Activated CD4-positive, alpha-beta T cell treated with anti-CD3 and anti-CD28 coated beads for 36 hours (primary cell): ENCODE results near the gene SERPINA1. TPM values are rescaled to one million over a fixed set of nuclear protein-coding genes. Genes with fewer than 3 reads are reported as not detected.

ENCODE experiments used
- ATAC-seq: fragments of 200-7000 bp; cut with Tn5 transposase; one replicate; pipeline ENCODE4 v1.10.0; 2021; ENCODE audit warnings: mild to moderate bottlenecking, moderate library complexity
- CTCF ChIA-PET: fragments of 350-600 bp; sonication (Branson Sonifier 250); formaldehyde crosslinking; loops from one replicate; lab custom pipeline; 2021; ENCODE audit warnings: antibody characterized with exemption; lab: Charles Lee
- POLR2A ChIA-PET: fragments of 350-600 bp; sonication (Branson Sonifier 250); formaldehyde crosslinking; loops from one replicate; lab custom pipeline; 2021; ENCODE audit warnings: antibody characterized with exemption, inconsistent platforms; lab: Charles Lee
- DNase-seq: peaks from one replicate; pipeline ENCODE4 v3.0.0-alpha.2; 2020
- H3K27ac Mint-ChIP-seq: one replicate; pipeline ENCODE4 v1.8.0; 2021; ENCODE audit warnings: mixed read lengths
- H3K27me3 Mint-ChIP-seq: one replicate; pipeline ENCODE4 v1.8.0; 2021; ENCODE audit warnings: mixed read lengths
- H3K36me3 Mint-ChIP-seq: one replicate; pipeline ENCODE4 v1.8.0; 2021; ENCODE audit warnings: low read depth, mixed read lengths
- H3K4me1 Mint-ChIP-seq: one replicate; pipeline ENCODE4 v1.8.0; 2021; ENCODE audit warnings: mixed read lengths
- H3K4me3 Mint-ChIP-seq: one replicate; pipeline ENCODE4 v1.8.0; 2021; ENCODE audit warnings: mild to moderate bottlenecking, moderate library complexity, mixed read lengths
- H3K9me3 Mint-ChIP-seq: one replicate; pipeline ENCODE4 v1.8.0; 2021; ENCODE audit warnings: low read depth, mixed read lengths
- intact Hi-C, 2 experiments: fragments of 100-400 bp; cut with DNase I in 1 of 2; cut with micrococcal nuclease in 1 of 2; formaldehyde crosslinking; loops; one replicate each; pipeline versions ENCODE4 v1.14.2 to v1.15.1; 2022 to 2024; cut with DNase I, micrococcal nuclease
- total RNA-seq, 2 experiments: library from RNA; stranded (reverse); gene quantifications; one replicate each; pipeline ENCODE4 v1.2.3, GENCODE V29; 2021

Gene SERPINA1
- total RNA-seq, 2 experiments from 2014 or later = 102 to 140 TPM

GRCh38 chr14:94398182-94398479 is 9.7 kb upstream of the SERPINA1 start:
- Mint-ChIP-seq H3K27me3 (peaks cover 16% of the 10 kb centered on the region), H3K4me3 (no peak overlapping the region), H3K36me3 (peaks cover 5% of the 10 kb centered on the region), H3K27ac (no peak overlapping the region), H3K4me1 (peaks cover 33% of the 10 kb centered on the region), H3K9me3 (no peaks in the 10 kb centered on the region)
- POLR2A ChIA-PET = no interaction called here
- CTCF ChIA-PET = interaction anchor here (0.7 to 1.9 kb wide), 3 partner anchors 17 to 53 kb away, joined by 3 to 4 read pairs (median 3); no protein-coding TSS in a partner anchor
- ATAC-seq (no peak), DNase-seq (no peak)
- intact Hi-C loops = loop anchor here in 1 of 2 experiments (10.0 kb wide), 1 partner anchor 423 kb away; the partner anchor contains the start of gene ASB2

GRCh38 chr14:94397289-94398181 is 9.1 kb upstream of the SERPINA1 start:
- intact Hi-C loops = loop anchor here in 1 of 2 experiments (10.0 kb wide), 1 partner anchor 423 kb away; the partner anchor contains the start of gene ASB2

GRCh38 chr14:94396628-94397225 is 8.3 kb upstream of the SERPINA1 start:
- Mint-ChIP-seq H3K27ac (peak overlapping the region; percentile 21), H3K27me3 (peaks cover 14% of the 10 kb centered on the region)

More at GRCh38 chr14:94397289-94398181, 9.1 kb upstream of the SERPINA1 start:
- H3K4me3 Mint-ChIP-seq = no peak overlapping the region
- ChIA-PET CTCF (interaction anchor here (0.7 to 1.9 kb wide), 3 partner anchors 16 to 54 kb away, joined by 3 to 4 read pairs (median 3); no protein-coding TSS in a partner anchor), POLR2A (interaction anchor here (0.7 kb wide), 1 partner anchor 269 kb away, joined by 3 read pairs; no protein-coding TSS in a partner anchor)
- H3K36me3 Mint-ChIP-seq = peaks cover 5% of the 10 kb centered on the region
- H3K27ac Mint-ChIP-seq = peak overlapping the region; percentile 58
- H3K27me3 Mint-ChIP-seq = peaks cover 16% of the 10 kb centered on the region
- ATAC-seq (no peak), DNase-seq (no peak)
- H3K9me3 Mint-ChIP-seq = no peaks in the 10 kb centered on the region
- peaks cover 39% of the 10 kb centered on the region for H3K4me1 Mint-ChIP-seq

GRCh38 chr14:94395888-94396574 is 7.6 kb upstream of the SERPINA1 start:
- ChIA-PET CTCF (interaction anchor here (2.2 kb wide), 1 partner anchor 54 kb away, joined by 5 read pairs; no protein-coding TSS in a partner anchor), POLR2A (no interaction called here)
- ATAC-seq = no peak
- Mint-ChIP-seq H3K27me3 (peaks cover 14% of the 10 kb centered on the region), H3K9me3 (no peaks in the 10 kb centered on the region), H3K27ac (peak overlapping the region; percentile 95), H3K36me3 (peaks cover 6% of the 10 kb centered on the region), H3K4me1 (peaks cover 54% of the 10 kb centered on the region), H3K4me3 (no peak overlapping the region)
- intact Hi-C loops = loop anchor here in 1 of 2 experiments (2.0 to 10.0 kb wide), 2 partner anchors 53 to 421 kb away; partner anchors contain the start of gene ASB2
- DNase-seq = no peak

More at GRCh38 chr14:94396628-94397225, 8.3 kb upstream of the SERPINA1 start:
- Mint-ChIP-seq H3K4me3 (no peak overlapping the region), H3K36me3 (peaks cover 5% of the 10 kb centered on the region), H3K9me3 (no peaks in the 10 kb centered on the region), H3K4me1 (peaks cover 48% of the 10 kb centered on the region)
- ATAC-seq (no peak), DNase-seq (no peak)
- intact Hi-C loops = loop anchor here in 1 of 2 experiments (10.0 kb wide), 1 partner anchor 422 kb away; the partner anchor contains the start of gene ASB2
- ChIA-PET CTCF (interaction anchor here (1.9 to 2.2 kb wide), 2 partner anchors 26 to 54 kb away, joined by 4 to 5 read pairs; no protein-coding TSS in a partner anchor), POLR2A (interaction anchor here (0.7 kb wide), 1 partner anchor 268 kb away, joined by 3 read pairs; no protein-coding TSS in a partner anchor)

- DNase-seq (no peak), ATAC-seq (no peak)
- Mint-ChIP-seq H3K27me3 (peaks cover 14% of the 10 kb centered on the region), H3K4me1 (peaks cover 61% of the 10 kb centered on the region), H3K4me3 (no peak overlapping the region), H3K9me3 (no peaks in the 10 kb centered on the region), H3K27ac (peak overlapping the region; percentile 95), H3K36me3 (peaks cover 9% of the 10 kb centered on the region)
- POLR2A ChIA-PET = interaction anchor here (0.6 to 1.9 kb wide), 4 partner anchors 39 to 215 kb away, joined by 4 to 22 read pairs (median 12); no protein-coding TSS in a partner anchor
- intact Hi-C loops = loop anchor here in 1 of 2 experiments (2.0 to 10.0 kb wide), 2 partner anchors 53 to 421 kb away; partner anchors contain the start of gene ASB2
- CTCF ChIA-PET = interaction anchor here (1.3 to 2.2 kb wide), 3 partner anchors 26 to 90 kb away, joined by 3 to 5 read pairs (median 5); no protein-coding TSS in a partner anchor
Measured at GRCh38 chr14:94395282-94395887, 7.0 kb upstream of the SERPINA1 start.

GRCh38 chr14:94394581-94395207 is 6.3 kb upstream of the SERPINA1 start:
- peaks cover 13% of the 10 kb centered on the region for H3K27me3 Mint-ChIP-seq
- no peaks in the 10 kb centered on the region for H3K9me3 Mint-ChIP-seq
- peaks cover 64% of the 10 kb centered on the region for H3K4me1 Mint-ChIP-seq
- peak overlapping the region; percentile 1 for H3K4me3 Mint-ChIP-seq
- ATAC-seq = peak; percentile 33
- peak overlapping the region; percentile 95 for H3K27ac Mint-ChIP-seq
- H3K36me3 Mint-ChIP-seq = peaks cover 12% of the 10 kb centered on the region
- peak; percentile 78 for DNase-seq
- intact Hi-C loops = loop anchor here (1.0 to 10.0 kb wide), 10 partner anchors 48 to 1123 kb away; partner anchors contain the start of genes ASB2 (in 2 of the 2), DICER1 (in 1 of the 2) and SYNE3 (in 1 of the 2)
- CTCF ChIA-PET = interaction anchor here (1.0 to 2.2 kb wide), 5 partner anchors 13 to 91 kb away, joined by 3 to 5 read pairs (median 3); no protein-coding TSS in a partner anchor
- POLR2A ChIA-PET = interaction anchor here (0.6 to 1.9 kb wide), 6 partner anchors 38 to 216 kb away, joined by 3 to 22 read pairs (median 4); no protein-coding TSS in a partner anchor

GRCh38 chr14:94394025-94394493 is 5.7 kb upstream of the SERPINA1 start:
- Mint-ChIP-seq H3K36me3 (peaks cover 12% of the 10 kb centered on the region), H3K27ac (peak overlapping the region; percentile 95), H3K9me3 (no peaks in the 10 kb centered on the region), H3K4me1 (peaks cover 67% of the 10 kb centered on the region), H3K27me3 (peaks cover 11% of the 10 kb centered on the region), H3K4me3 (no peak overlapping the region)
- DNase-seq = peak; percentile 61
- POLR2A ChIA-PET = interaction anchor here (1.1 to 1.9 kb wide), 4 partner anchors 37 to 215 kb away, joined by 3 to 22 read pairs (median 12); no protein-coding TSS in a partner anchor
- CTCF ChIA-PET = interaction anchor here (1.0 to 2.2 kb wide), 5 partner anchors 13 to 92 kb away, joined by 3 to 5 read pairs (median 3); no protein-coding TSS in a partner anchor
- intact Hi-C loops = loop anchor here (1.0 to 10.0 kb wide), 10 partner anchors 48 to 1123 kb away; partner anchors contain the start of genes ASB2 (in 2 of the 2), DICER1 (in 1 of the 2) and SYNE3 (in 1 of the 2)
- peak; percentile 35 for ATAC-seq

GRCh38 chr14:94393474-94393873 is 5.1 kb upstream of the SERPINA1 start:
- peaks cover 12% of the 10 kb centered on the region for H3K36me3 Mint-ChIP-seq

GRCh38 chr14:94392510-94392935 is 4.1 kb upstream of the SERPINA1 start:
- Mint-ChIP-seq H3K27me3 (peaks cover 5% of the 10 kb centered on the region), H3K4me3 (no peak overlapping the region), H3K9me3 (no peaks in the 10 kb centered on the region), H3K36me3 (peaks cover 12% of the 10 kb centered on the region), H3K4me1 (peaks cover 70% of the 10 kb centered on the region), H3K27ac (peak overlapping the region; percentile 97)
- peak; percentile 84 for DNase-seq
- ATAC-seq = peak; percentile 67
- CTCF ChIA-PET = interaction anchor here (0.6 to 2.3 kb wide), 4 partner anchors 51 to 94 kb away, joined by 3 to 7 read pairs (median 4); no protein-coding TSS in a partner anchor
- intact Hi-C loops = loop anchor here (1.0 to 10.0 kb wide), 9 partner anchors 46 to 1125 kb away; partner anchors contain the start of genes ASB2 (in 2 of the 2), DDX24 (in 1 of the 2), DICER1 (in 1 of the 2) and IFI27L1 (in 1 of the 2)
- POLR2A ChIA-PET = interaction anchor here (0.7 to 4.4 kb wide), 5 partner anchors 11 to 50 kb away, joined by 3 to 41 read pairs (median 5); no protein-coding TSS in a partner anchor

More at GRCh38 chr14:94393474-94393873, 5.1 kb upstream of the SERPINA1 start:
- Mint-ChIP-seq H3K4me1 (peaks cover 70% of the 10 kb centered on the region), H3K4me3 (no peak overlapping the region), H3K27me3 (peaks cover 10% of the 10 kb centered on the region), H3K27ac (peak overlapping the region; percentile 95), H3K9me3 (no peaks in the 10 kb centered on the region)
- intact Hi-C loops = loop anchor here (5.0 to 10.0 kb wide), 6 partner anchors 416 to 1124 kb away; partner anchors contain the start of genes ASB2 (in 2 of the 2), DICER1 (in 1 of the 2) and SYNE3 (in 1 of the 2)
- DNase-seq = no peak
- ATAC-seq = no peak
- ChIA-PET CTCF (interaction anchor here (1.2 kb wide), 1 partner anchor 14 kb away, joined by 3 read pairs; no protein-coding TSS in a partner anchor), POLR2A (interaction anchor here (1.5 to 1.9 kb wide), 3 partner anchors 14 to 50 kb away, joined by 4 to 22 read pairs (median 21); no protein-coding TSS in a partner anchor)
